GM19035 (cell line): ENCODE measurements around the gene TMEM132D.
"Not testable (repeated sequence)": the region's sequence is repeated elsewhere in the genome, so short reads cannot be mapped to it uniquely, and the experiment has no call there.

Experiments used
- ATAC-seq: cut with Tn5 transposase; IDR thresholded peaks from one replicate; pipeline ENCODE4 v1.9.1; 2021; ENCODE audit not compliant: unreplicated experiment

TMEM132D gene

GRCh38 chr12:129076441-129077320, 827.1 kb downstream of the TMEM132D start:
- no peak for ATAC-seq

- ATAC-seq: no peak
These were observed 828.2 kb downstream of the TMEM132D start for GRCh38 chr12:129075460-129076208.

GRCh38 chr12:129074379-129074778, 829.4 kb downstream of the TMEM132D start:
- ATAC-seq: no peak

GRCh38 chr12:129073157-129073915, 830.5 kb downstream of the TMEM132D start:
- ATAC-seq: no peak

- ATAC-seq: no peak
These were observed 832.5 kb downstream of the TMEM132D start for GRCh38 chr12:129071362-129071761.

- ATAC-seq: no peak
These were observed 833.9 kb downstream of the TMEM132D start for GRCh38 chr12:129069886-129070285.

- no peak for ATAC-seq
These were observed 835.1 kb downstream of the TMEM132D start for GRCh38 chr12:129068684-129069083.

GRCh38 chr12:129067491-129067890, 836.3 kb downstream of the TMEM132D start:
- no peak for ATAC-seq

GRCh38 chr12:129064209-129064855, 839.5 kb downstream of the TMEM132D start:
- no peak for ATAC-seq

- ATAC-seq: no peak
These were observed 840.2 kb downstream of the TMEM132D start for GRCh38 chr12:129063600-129063999.

- ATAC-seq: no peak
These were observed 850.6 kb downstream of the TMEM132D start for GRCh38 chr12:129053232-129053631.

- ATAC-seq: no peak
These were observed 851.5 kb downstream of the TMEM132D start for GRCh38 chr12:129052373-129052772.

- ATAC-seq: no peak
These were observed 853.9 kb downstream of the TMEM132D start for GRCh38 chr12:129049917-129050316.

GRCh38 chr12:129043334-129043733, 860.5 kb downstream of the TMEM132D start:
- ATAC-seq: not testable (repeated sequence)

GRCh38 chr12:129036135-129036534, 867.7 kb downstream of the TMEM132D start:
- no peak for ATAC-seq

GRCh38 chr12:129034558-129035289, 869.1 kb downstream of the TMEM132D start:
- no peak for ATAC-seq

- no peak for ATAC-seq
These were observed 875.0 kb downstream of the TMEM132D start for GRCh38 chr12:129028844-129029243.

- ATAC-seq: no peak
These were observed 878.8 kb downstream of the TMEM132D start for GRCh38 chr12:129025055-129025454.
